GM12872 (cell line): ENCODE results near the gene SOWAHA.
A peak's percentile ranks its signal among the peaks of the same experiment; 100 is the strongest.

ENCODE experiments used
- TF ChIP-seq, protein P1 (sequence below): IDR thresholded peaks from 3 replicates; pipeline ENCODE4 v1.5.1; 2011; ENCODE audit warnings: low read depth, mild to moderate bottlenecking, low read length, moderate library complexity; ENCODE audit not compliant: insufficient read depth

Gene SOWAHA

GRCh38 chr5:132788990-132789886, 23.9 kb upstream of the SOWAHA start:
- TF ChIP-seq, protein P1, sequence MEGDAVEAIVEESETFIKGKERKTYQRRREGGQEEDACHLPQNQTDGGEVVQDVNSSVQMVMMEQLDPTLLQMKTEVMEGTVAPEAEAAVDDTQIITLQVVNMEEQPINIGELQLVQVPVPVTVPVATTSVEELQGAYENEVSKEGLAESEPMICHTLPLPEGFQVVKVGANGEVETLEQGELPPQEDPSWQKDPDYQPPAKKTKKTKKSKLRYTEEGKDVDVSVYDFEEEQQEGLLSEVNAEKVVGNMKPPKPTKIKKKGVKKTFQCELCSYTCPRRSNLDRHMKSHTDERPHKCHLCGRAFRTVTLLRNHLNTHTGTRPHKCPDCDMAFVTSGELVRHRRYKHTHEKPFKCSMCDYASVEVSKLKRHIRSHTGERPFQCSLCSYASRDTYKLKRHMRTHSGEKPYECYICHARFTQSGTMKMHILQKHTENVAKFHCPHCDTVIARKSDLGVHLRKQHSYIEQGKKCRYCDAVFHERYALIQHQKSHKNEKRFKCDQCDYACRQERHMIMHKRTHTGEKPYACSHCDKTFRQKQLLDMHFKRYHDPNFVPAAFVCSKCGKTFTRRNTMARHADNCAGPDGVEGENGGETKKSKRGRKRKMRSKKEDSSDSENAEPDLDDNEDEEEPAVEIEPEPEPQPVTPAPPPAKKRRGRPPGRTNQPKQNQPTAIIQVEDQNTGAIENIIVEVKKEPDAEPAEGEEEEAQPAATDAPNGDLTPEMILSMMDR: no peak

DNA sequence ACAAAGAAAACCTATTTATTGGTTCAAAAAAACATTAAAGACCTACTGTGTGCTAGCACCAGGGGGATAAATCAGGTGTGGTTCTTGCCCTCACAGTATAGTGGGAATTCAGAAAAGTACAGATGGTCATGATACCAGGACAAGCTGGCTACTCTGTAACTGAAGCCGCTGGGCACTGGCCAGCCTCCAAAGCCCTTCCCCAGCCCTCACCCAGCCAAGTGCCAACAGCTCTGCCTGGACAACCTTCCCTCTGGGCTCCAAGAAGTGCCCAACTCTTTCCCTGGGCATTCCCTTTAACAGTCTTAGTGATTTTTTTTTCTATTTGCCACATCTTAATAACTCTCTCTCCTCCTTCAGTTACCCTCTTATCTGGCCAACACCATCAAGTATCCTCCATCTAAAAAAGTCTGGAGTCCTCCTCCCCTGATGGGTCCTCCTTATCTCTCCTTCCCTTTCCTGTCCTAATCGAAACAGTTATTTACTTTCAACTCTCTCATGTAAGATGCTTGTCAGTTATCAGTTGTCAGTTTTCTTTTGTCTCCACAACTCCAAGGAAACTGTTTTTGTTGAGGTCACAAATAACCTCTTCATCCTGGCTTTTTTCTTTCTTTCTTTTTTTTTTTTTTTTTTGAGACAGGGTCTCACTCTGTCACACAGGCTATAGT, 22.8 kb upstream of the SOWAHA start:
- TF ChIP-seq, protein P1: no peak

- TF ChIP-seq, protein P1: no peak
These were observed 22.1 kb upstream of the SOWAHA start for GRCh38 chr5:132791026-132791425.

- TF ChIP-seq, protein P1: no peak
These were observed 15.5 kb upstream of the SOWAHA start for GRCh38 chr5:132797651-132798050.

DNA sequence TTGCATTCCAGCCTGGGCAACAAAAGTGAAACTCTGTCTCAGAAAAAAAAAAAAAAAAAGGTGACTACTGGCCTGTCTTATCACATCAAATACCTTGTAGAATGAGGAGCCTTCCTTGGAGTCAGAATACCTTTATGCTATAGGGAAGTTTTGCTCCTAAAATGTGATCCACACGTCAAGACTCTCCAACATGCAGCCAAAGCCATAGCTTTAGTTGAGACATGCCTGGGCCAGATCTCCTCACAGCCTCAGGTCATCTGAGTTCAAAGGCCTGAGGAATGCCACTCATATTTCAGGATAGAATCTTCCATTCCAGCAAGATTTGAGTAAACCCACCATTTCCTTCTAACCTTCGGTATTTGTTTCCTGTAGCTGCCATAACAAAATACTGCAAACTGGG, 13.7 kb upstream of the SOWAHA start:
- TF ChIP-seq, protein P1: no peak

DNA sequence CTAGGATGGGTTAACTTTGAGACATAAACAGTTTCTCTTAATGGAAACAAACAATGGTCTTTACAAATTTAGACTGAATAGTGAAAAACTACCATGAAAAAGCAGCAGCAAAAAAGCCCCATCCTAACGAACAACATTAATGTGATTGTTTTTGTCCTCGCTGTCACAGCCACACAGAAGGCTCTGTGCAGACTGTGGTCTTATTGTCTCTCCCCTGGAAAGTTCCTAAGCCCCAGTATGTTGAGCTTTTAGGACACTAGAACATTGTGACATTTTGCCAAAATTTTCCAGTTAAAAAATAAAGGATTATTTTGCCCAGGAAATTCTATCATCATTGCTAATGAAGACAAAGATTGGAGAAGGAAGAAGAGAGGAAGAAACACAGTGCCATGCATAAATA, 12.6 kb upstream of the SOWAHA start:
- TF ChIP-seq, protein P1: no peak

DNA sequence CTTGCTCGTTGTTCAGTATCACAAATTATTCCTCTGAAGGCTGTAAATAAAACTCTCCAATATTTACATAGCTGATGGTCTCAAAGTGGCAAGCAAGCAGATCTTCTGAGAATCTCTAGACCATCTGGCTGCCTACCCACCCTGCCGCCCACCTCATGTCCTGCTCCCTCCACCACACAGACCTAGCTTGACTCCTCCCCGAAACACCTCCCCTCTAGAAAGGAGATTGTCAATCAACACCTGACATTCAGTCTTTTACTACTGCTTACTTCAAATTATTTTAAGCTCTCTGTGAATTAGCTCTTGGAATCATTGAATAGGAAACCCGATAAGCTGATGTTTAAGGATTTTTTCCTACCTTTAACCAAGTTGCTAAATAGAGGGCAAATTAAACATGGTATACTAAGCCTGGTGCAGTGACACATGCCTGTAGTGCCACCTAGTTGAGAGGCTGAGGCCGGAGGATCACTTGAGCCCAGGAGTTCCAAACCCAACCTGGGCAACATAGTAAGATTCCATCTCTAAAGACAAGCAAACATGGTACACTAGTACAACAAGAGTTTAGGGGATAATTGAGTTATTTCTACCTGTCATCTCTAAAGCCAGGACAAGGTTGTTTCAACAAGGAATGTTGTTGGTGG, 10.9 kb upstream of the SOWAHA start:
- TF ChIP-seq, protein P1: 0 out of 3 replicates have a peak, but pooled peaks have one; percentile 16
